ENCODE measurements around the gene MAP9. TPM values are rescaled to one million over a fixed set of nuclear protein-coding genes. Genes with fewer than 3 reads are reported as not detected.
A peak's percentile ranks its signal among the peaks of the same experiment; 100 is the strongest.
"Not testable (repeated sequence)": the region's sequence is repeated elsewhere in the genome, so short reads cannot be mapped to it uniquely, and the experiment has no call there.

MAP9 gene
- 18.1 and 19.7 TPM in 2 replicates for total RNA-seq

GRCh38 chr4:155376387-155377268 is at the start of gene MAP9:
TSS of gene MAP9 (minus strand) at chr4:155376965. CDS start at chr4:155375850, 1,115 bp downstream.
- peak within 1 kb of the TSS; percentile 62 for H3K27ac ChIP-seq (ENCODE audit: low read depth, low read length)
- peak; percentile 93 for DNase-seq (ENCODE audit: insufficient read length, low spot score, missing footprints)
- no peaks in the 10 kb centered on the region for H3K9me3 ChIP-seq (ENCODE audit: low read depth, low read length)
- H3K36me3 ChIP-seq (ENCODE audit: insufficient read depth, low read length) = peaks cover 6% of the 10 kb centered on the region
- H4K20me1 ChIP-seq (ENCODE audit: insufficient read depth, low read length) = no peaks in the 10 kb centered on the region
- peak within 1 kb of the TSS; percentile 91 for H2AFZ ChIP-seq (ENCODE audit: low read length)
- H3K79me2 ChIP-seq (ENCODE audit: insufficient read depth, low read length) = peaks cover 3% of the 10 kb centered on the region
- H3K4me2 ChIP-seq (ENCODE audit: insufficient read depth, low read length) = peak within 1 kb of the TSS; percentile 85
- H3K4me3 ChIP-seq (ENCODE audit: insufficient read depth, low read length) = peak within 1 kb of the TSS; percentile 93
- no peak for TF ChIP-seq CTCF (IDR thresholded peaks at IDR 0.05; ENCODE audit: extremely low read depth, low read depth, low read length)
- no peaks in the 10 kb centered on the region for H3K27me3 ChIP-seq (ENCODE audit: insufficient read depth, low read length)
- peaks cover 17% of the 10 kb centered on the region for H3K4me1 ChIP-seq (ENCODE audit: insufficient read depth, low read length)

GRCh38 chr4:155424778-155425177 is 48.0 kb upstream of the MAP9 start:
- not testable (repeated sequence) for H3K79me2 ChIP-seq (ENCODE audit: insufficient read depth, low read length); H3K4me2 ChIP-seq (ENCODE audit: insufficient read depth, low read length); H3K9me3 ChIP-seq (ENCODE audit: low read depth, low read length); H3K27me3 ChIP-seq (ENCODE audit: insufficient read depth, low read length); H3K4me3 ChIP-seq (ENCODE audit: insufficient read depth, low read length); DNase-seq (ENCODE audit: insufficient read length, low spot score, missing footprints); H3K36me3 ChIP-seq (ENCODE audit: insufficient read depth, low read length); H3K4me1 ChIP-seq (ENCODE audit: insufficient read depth, low read length); H4K20me1 ChIP-seq (ENCODE audit: insufficient read depth, low read length); H3K27ac ChIP-seq (ENCODE audit: low read depth, low read length); H2AFZ ChIP-seq (ENCODE audit: low read length)

GRCh38 chr4:155423671-155424070 is 46.9 kb upstream of the MAP9 start:
- no peaks in the 10 kb centered on the region for H3K27me3 ChIP-seq (ENCODE audit: insufficient read depth, low read length)

GRCh38 chr4:155419266-155419665 is 42.5 kb upstream of the MAP9 start:
- H3K27me3 ChIP-seq (ENCODE audit: insufficient read depth, low read length) = no peaks in the 10 kb centered on the region
- no peaks in the 10 kb centered on the region for H3K36me3 ChIP-seq (ENCODE audit: insufficient read depth, low read length)
- H3K4me2 ChIP-seq (ENCODE audit: insufficient read depth, low read length) = no peak overlapping the region
- no peaks in the 10 kb centered on the region for H3K4me1 ChIP-seq (ENCODE audit: insufficient read depth, low read length)
- no peak overlapping the region for H3K4me3 ChIP-seq (ENCODE audit: insufficient read depth, low read length)
- no peak for DNase-seq (ENCODE audit: insufficient read length, low spot score, missing footprints)
- no peak overlapping the region for H3K27ac ChIP-seq (ENCODE audit: low read depth, low read length)
- no peaks in the 10 kb centered on the region for H3K9me3 ChIP-seq (ENCODE audit: low read depth, low read length)
- no peaks in the 10 kb centered on the region for H4K20me1 ChIP-seq (ENCODE audit: insufficient read depth, low read length)
- no peaks in the 10 kb centered on the region for H3K79me2 ChIP-seq (ENCODE audit: insufficient read depth, low read length)
- H2AFZ ChIP-seq (ENCODE audit: low read length) = no peak overlapping the region
- no peak for TF ChIP-seq CTCF (IDR thresholded peaks at IDR 0.05; ENCODE audit: extremely low read depth, low read depth, low read length)

More at GRCh38 chr4:155423671-155424070, 46.9 kb upstream of the MAP9 start:
- Histone ChIP-seq H3K4me3 (ENCODE audit: insufficient read depth, low read length) (no peak overlapping the region), H3K36me3 (ENCODE audit: insufficient read depth, low read length) (no peaks in the 10 kb centered on the region), H3K79me2 (ENCODE audit: insufficient read depth, low read length) (no peaks in the 10 kb centered on the region), H3K4me1 (ENCODE audit: insufficient read depth, low read length) (no peaks in the 10 kb centered on the region), H4K20me1 (ENCODE audit: insufficient read depth, low read length) (no peaks in the 10 kb centered on the region), H2AFZ (ENCODE audit: low read length) (no peak overlapping the region), H3K4me2 (ENCODE audit: insufficient read depth, low read length) (no peak overlapping the region), H3K27ac (ENCODE audit: low read depth, low read length) (no peak overlapping the region), H3K9me3 (ENCODE audit: low read depth, low read length) (no peaks in the 10 kb centered on the region)
- TF ChIP-seq CTCF (IDR thresholded peaks at IDR 0.05; ENCODE audit: extremely low read depth, low read depth, low read length) = no peak
- no peak for DNase-seq (ENCODE audit: insufficient read length, low spot score, missing footprints)
